ENCODE data around the gene SLC24A4.
"Not testable (repeated sequence)": the region's sequence is repeated elsewhere in the genome, so short reads cannot be mapped to it uniquely, and the experiment has no call there.

Gene SLC24A4

GRCh38 chr14:92520102-92521057, 197.4 kb downstream of the SLC24A4 start:
- DNase-seq (ENCODE audit: low spot score), result no peak

GRCh38 chr14:92521058-92521415, 198.1 kb downstream of the SLC24A4 start:
- DNase-seq (ENCODE audit: low spot score), result no peak

- no peak for DNase-seq (ENCODE audit: low spot score)
Observed at GRCh38 chr14:92523752-92524151, 200.8 kb downstream of the SLC24A4 start.

- no peak for DNase-seq (ENCODE audit: low spot score)
Observed at GRCh38 chr14:92524602-92525185, 201.7 kb downstream of the SLC24A4 start.

- no peak for DNase-seq (ENCODE audit: low spot score)
Observed at GRCh38 chr14:92525322-92526095, 202.5 kb downstream of the SLC24A4 start.

GRCh38 chr14:92527721-92528120, 204.8 kb downstream of the SLC24A4 start:
- no peak for DNase-seq (ENCODE audit: low spot score)

GRCh38 chr14:92528486-92529100, 205.6 kb downstream of the SLC24A4 start:
- DNase-seq (ENCODE audit: low spot score), result no peak

- DNase-seq (ENCODE audit: low spot score), result no peak
Observed at GRCh38 chr14:92529903-92530302, 206.9 kb downstream of the SLC24A4 start.

GRCh38 chr14:92531106-92531873, 208.3 kb downstream of the SLC24A4 start:
- DNase-seq (ENCODE audit: low spot score), result no peak

- no peak for DNase-seq (ENCODE audit: low spot score)
Observed at GRCh38 chr14:92532490-92533163, 209.7 kb downstream of the SLC24A4 start.

GRCh38 chr14:92534932-92535643, 212.1 kb downstream of the SLC24A4 start:
- no peak for DNase-seq (ENCODE audit: low spot score)

GRCh38 chr14:92536231-92536630, 213.3 kb downstream of the SLC24A4 start:
- DNase-seq (ENCODE audit: low spot score), result not testable (repeated sequence)

- no peak for DNase-seq (ENCODE audit: low spot score)
Observed at GRCh38 chr14:92538412-92538985, 215.5 kb downstream of the SLC24A4 start.

GRCh38 chr14:92539419-92539818, 216.5 kb downstream of the SLC24A4 start:
- DNase-seq (ENCODE audit: low spot score), result no peak

- DNase-seq (ENCODE audit: low spot score), result no peak
Observed at GRCh38 chr14:92539875-92540274, 216.9 kb downstream of the SLC24A4 start.

GRCh38 chr14:92540472-92541048, 217.6 kb downstream of the SLC24A4 start:
- DNase-seq (ENCODE audit: low spot score), result no peak

GRCh38 chr14:92542766-92543554, 220.0 kb downstream of the SLC24A4 start:
- no peak for DNase-seq (ENCODE audit: low spot score)

- DNase-seq (ENCODE audit: low spot score), result no peak
Observed at GRCh38 chr14:92544051-92544720, 221.2 kb downstream of the SLC24A4 start.

Measured in germinal center (tissue), 1 donor.